Activated CD4-positive, CD25-positive, alpha-beta regulatory T cell treated with anti-CD3 and anti-CD28 coated beads, Interleukin-2, amount 50 U/mL, for 24 hours (primary cell): ENCODE measurements around the gene RARA.

Experiments used
- ATAC-seq, 2 donors: fragments of 150-1000 bp; cut with Tn5 transposase; one replicate each; pipeline ENCODE4 v1.10.0; 2021; ENCODE audit warnings: mild to moderate bottlenecking in 1 of 2, moderate library complexity in 1 of 2

The RARA gene

GRCh38 chr17:40346765-40347158 is 37.8 kb downstream of the RARA start:
- ATAC-seq = no peak

DNA sequence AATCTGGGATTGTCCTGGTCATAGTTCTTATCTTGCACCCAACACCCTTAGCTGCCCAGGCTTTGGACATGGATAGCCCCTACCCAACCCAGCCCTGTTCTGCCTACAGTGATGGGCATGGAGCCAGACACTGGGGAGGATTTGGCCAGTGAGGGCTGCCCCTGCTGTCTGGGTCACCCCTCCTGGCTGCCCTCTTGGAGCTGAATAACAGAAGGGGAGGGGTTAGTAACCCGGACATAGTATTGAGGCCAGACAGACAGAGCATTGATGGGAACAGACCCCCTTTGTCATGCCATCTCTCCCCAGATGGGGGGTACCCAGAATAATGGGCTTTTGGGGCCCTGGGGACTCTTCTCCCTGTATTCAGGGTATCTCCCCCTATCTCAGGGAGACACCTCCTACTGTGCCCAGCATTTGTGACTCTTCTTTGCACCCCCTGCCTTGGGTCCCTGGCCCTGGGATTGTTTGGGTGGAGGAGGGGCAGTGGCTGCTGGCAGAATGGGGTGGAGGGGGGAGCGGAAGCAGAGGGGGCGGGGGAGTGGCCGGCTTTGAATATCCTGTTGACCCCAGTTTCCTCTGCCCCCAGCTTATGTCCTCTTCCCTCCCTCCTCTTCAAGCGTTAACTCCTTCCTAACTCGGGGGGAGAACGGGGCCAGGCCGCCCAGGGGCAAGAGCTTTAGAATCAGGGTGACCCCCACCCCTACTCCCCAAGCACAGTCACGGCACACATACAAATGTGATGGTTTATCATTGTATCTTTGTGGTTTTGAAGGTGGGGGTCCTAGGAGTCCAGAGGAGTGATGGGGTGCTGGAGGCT is 38.5 kb downstream of the RARA start:
- ATAC-seq = no peak

- no peak for ATAC-seq
Observed at GRCh38 chr17:40348136-40348504, 39.1 kb downstream of the RARA start.

DNA sequence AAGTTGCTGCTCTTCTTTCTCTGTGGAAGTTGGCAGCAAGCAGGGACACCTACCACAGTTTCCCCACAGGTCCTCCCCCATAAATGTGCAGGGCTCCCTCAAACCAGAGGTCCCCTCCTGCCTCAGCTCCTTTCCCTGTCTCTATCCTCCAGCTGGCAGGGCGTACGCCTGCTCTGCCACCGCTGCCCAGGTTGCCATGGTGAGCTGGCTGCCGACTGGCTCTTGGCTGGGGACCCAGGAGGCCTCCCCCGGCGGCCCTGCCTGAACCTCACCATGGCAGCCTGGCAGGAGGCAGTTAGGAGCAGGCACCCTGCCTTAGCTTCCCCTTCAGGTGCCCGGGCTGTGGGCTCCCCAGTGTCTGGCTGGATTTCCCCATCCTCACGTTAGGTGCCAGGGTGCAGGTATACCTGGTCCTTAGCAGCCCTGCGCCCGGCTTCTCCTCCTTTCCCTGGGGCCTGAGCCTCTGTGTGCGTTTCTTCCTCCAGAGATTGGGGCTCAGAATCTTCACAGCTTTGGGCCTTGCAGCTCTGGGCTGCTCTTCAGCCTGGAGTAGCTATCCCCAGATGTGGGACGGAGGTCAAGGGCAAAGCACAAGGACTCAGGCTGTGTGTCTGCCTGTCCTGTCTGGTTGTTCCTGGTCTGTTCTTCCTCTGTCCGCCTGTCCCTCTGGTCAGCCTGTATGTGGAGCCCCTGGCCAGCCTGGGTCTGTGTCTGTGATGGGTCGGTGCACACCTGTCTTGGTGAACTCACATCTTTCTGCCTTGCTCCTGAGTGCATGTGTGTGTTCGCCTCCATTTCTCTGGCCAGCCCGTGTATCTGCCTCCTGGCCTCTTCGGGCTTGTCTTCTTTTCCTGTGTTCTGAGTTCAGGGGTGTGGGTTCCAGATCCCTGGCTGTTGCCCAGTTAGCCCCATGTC is 39.8 kb downstream of the RARA start:
- ATAC-seq = no peak

GRCh38 chr17:40349477-40349894 is 40.5 kb downstream of the RARA start:
- no peak for ATAC-seq

- no peak for ATAC-seq
Observed at GRCh38 chr17:40349895-40350688, 41.1 kb downstream of the RARA start.

GRCh38 chr17:40350689-40351358 is 41.8 kb downstream of the RARA start:
- ATAC-seq = no peak

GRCh38 chr17:40351359-40352236 is 42.6 kb downstream of the RARA start:
- no peak for ATAC-seq

DNA sequence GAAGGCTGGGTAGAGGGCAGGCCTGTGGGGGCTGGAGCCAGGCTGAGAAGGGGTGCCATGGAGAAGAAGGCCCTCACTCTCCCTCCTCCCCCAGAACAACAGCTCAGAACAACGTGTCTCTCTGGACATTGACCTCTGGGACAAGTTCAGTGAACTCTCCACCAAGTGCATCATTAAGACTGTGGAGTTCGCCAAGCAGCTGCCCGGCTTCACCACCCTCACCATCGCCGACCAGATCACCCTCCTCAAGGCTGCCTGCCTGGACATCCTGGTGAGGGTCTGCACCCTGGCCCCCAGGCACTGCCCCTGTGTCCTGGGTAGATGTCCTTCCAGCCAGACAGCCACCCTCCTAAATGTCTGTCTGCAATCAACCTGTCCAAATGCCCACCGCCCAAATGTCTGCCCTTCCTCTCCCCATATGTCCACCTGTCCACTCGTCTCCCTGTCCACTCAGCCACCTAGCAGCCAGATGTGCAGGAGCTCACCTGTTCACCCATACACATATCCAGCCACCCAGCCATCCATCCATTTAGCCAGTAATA is 43.3 kb downstream of the RARA start:
- no peak for ATAC-seq

GRCh38 chr17:40352779-40353394 is 43.9 kb downstream of the RARA start:
- ATAC-seq = no peak

GRCh38 chr17:40354221-40355122 is 45.5 kb downstream of the RARA start:
- no peak for ATAC-seq

GRCh38 chr17:40355123-40355803 is 46.3 kb downstream of the RARA start:
- ATAC-seq = peak; percentile 61 to 73

- no peak for ATAC-seq
Observed at GRCh38 chr17:40355804-40356758, 47.1 kb downstream of the RARA start.

DNA sequence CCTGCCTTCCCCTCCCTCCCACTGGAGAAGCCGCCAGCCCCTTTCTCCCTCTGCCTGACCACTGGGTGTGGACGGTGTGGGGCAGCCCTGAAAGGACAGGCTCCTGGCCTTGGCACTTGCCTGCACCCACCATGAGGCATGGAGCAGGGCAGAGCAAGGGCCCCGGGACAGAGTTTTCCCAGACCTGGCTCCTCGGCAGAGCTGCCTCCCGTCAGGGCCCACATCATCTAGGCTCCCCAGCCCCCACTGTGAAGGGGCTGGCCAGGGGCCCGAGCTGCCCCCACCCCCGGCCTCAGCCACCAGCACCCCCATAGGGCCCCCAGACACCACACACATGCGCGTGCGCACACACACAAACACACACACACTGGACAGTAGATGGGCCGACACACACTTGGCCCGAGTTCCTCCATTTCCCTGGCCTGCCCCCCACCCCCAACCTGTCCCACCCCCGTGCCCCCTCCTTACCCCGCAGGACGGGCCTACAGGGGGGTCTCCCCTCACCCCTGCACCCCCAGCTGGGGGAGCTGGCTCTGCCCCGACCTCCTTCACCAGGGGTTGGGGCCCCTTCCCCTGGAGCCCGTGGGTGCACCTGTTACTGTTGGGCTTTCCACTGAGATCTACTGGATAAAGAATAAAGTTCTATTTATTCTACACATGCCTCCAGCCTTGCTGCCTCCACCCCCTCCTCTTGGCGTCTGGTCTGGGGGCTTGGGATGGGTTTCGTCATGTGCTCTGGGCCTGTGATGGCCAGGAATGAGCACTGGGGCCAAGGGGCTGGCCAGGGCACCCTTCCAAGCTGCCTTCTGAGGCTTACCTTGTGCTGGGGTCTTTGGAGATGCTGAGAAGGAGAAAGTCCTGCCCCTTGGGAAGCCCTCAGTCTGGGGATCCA is 48.3 kb downstream of the RARA start:
- ATAC-seq = no peak

- ATAC-seq = peak; percentile 51 to 57
Observed at GRCh38 chr17:40358323-40359038, 49.5 kb downstream of the RARA start.

GRCh38 chr17:40360091-40360490 is 51.1 kb downstream of the RARA start:
- no peak for ATAC-seq
